Measurements from ENCODE around the gene QRFPR.
"Not testable (repeated sequence)": the region's sequence is repeated elsewhere in the genome, so short reads cannot be mapped to it uniquely, and the experiment has no call there.

DNA sequence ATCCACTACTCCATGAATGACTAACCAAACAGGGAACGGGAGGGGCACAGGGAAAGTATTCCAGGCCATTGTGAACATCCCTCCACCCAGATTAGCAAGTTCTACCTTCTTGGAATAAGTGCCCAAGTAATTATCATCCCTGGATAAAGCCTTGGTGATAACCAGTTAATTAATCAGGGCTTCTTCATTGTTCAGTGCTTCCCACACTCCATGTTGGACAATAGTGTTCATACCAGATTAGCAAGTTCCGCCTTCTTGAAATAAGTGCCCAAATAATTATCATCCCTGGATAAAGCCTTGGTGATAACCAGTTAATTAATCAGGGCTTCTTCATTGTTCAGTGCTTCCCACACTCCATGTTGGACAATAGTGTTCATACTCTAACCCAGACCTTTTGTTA, 67.4 kb downstream of the QRFPR start:
- not testable (repeated sequence) for TF ChIP-seq POLR2A (IDR thresholded peaks at IDR 0.05)
- TF ChIP-seq, protein P1, sequence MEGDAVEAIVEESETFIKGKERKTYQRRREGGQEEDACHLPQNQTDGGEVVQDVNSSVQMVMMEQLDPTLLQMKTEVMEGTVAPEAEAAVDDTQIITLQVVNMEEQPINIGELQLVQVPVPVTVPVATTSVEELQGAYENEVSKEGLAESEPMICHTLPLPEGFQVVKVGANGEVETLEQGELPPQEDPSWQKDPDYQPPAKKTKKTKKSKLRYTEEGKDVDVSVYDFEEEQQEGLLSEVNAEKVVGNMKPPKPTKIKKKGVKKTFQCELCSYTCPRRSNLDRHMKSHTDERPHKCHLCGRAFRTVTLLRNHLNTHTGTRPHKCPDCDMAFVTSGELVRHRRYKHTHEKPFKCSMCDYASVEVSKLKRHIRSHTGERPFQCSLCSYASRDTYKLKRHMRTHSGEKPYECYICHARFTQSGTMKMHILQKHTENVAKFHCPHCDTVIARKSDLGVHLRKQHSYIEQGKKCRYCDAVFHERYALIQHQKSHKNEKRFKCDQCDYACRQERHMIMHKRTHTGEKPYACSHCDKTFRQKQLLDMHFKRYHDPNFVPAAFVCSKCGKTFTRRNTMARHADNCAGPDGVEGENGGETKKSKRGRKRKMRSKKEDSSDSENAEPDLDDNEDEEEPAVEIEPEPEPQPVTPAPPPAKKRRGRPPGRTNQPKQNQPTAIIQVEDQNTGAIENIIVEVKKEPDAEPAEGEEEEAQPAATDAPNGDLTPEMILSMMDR (IDR thresholded peaks at IDR 0.05), result not testable (repeated sequence)

Measured in heart left ventricle (tissue), 13 donors.